ENCODE results near the gene CUL9. TPM values are rescaled to one million over a fixed set of nuclear protein-coding genes. Genes with fewer than 3 reads are reported as not detected.

The CUL9 gene
- total RNA-seq, 4 donors from 2014 or later, result 26.2 to 50.9 (median 32.5) TPM

DNA sequence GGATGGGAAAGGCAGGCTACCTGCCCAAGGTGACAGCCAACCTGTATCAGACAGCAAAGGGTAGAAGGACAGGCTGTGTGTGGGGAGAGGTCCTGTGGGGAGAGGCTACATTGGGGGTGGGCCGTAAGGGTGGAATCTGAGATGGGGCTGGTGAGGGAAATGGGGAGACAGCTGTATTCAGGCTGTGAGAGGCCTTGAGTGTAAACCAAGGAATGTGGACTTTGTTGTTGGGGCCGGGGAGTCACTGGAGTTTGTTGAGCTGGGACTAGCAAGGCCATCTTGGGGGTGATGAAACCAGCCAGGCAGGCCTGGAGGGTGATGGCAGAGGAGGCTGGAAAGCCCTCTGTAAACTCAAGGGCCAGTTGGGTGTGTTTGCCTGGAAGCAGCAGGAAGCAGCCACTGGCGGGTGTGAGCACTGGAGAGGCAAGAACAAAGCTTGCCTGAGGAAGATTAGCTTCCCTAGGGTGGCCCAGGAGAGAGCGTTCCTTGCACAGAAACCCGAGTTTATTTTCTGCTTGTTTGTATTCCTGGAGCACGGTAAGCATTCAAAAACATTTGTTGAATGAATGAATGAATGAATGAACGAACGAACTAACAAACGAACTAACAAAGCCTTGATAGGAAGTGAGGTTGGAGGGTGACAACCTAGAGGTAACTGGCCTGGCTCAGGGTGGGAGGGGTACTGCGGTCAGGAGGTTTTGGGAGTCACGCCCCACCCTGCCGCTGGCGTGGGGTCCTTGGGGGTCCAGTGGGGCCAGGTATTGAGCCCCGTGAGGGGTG lies 80.2 kb downstream of the CUL9 start:
- TF ChIP-seq POLR2A (IDR thresholded peaks at IDR 0.05), result no peak
- TF ChIP-seq, protein P1, sequence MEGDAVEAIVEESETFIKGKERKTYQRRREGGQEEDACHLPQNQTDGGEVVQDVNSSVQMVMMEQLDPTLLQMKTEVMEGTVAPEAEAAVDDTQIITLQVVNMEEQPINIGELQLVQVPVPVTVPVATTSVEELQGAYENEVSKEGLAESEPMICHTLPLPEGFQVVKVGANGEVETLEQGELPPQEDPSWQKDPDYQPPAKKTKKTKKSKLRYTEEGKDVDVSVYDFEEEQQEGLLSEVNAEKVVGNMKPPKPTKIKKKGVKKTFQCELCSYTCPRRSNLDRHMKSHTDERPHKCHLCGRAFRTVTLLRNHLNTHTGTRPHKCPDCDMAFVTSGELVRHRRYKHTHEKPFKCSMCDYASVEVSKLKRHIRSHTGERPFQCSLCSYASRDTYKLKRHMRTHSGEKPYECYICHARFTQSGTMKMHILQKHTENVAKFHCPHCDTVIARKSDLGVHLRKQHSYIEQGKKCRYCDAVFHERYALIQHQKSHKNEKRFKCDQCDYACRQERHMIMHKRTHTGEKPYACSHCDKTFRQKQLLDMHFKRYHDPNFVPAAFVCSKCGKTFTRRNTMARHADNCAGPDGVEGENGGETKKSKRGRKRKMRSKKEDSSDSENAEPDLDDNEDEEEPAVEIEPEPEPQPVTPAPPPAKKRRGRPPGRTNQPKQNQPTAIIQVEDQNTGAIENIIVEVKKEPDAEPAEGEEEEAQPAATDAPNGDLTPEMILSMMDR (IDR thresholded peaks at IDR 0.05), result no peak
- no peaks in the 10 kb centered on the region for H3K9me3 ChIP-seq
- peaks cover 0 to 17% (median 0%) of the 10 kb centered on the region in 4 donors for H3K27me3 ChIP-seq
- H3K4me1 ChIP-seq, result peaks cover 0 to 4% (median 0%) of the 10 kb centered on the region in 3 donors
- intact Hi-C loops (cut with DNase I), result loop anchor here (10.0 kb wide), 1 partner anchor 243 kb away; no protein-coding TSS in a partner anchor
- H3K27ac ChIP-seq, result no peak overlapping the region
- H3K36me3 ChIP-seq, result no peaks in the 10 kb centered on the region
- H3K4me3 ChIP-seq, result no peak overlapping the region
- 71 to 77% methylated on average over 14 of the region's 14 CpGs for WGBS, 2 donors
- no peak for DNase-seq

DNA sequence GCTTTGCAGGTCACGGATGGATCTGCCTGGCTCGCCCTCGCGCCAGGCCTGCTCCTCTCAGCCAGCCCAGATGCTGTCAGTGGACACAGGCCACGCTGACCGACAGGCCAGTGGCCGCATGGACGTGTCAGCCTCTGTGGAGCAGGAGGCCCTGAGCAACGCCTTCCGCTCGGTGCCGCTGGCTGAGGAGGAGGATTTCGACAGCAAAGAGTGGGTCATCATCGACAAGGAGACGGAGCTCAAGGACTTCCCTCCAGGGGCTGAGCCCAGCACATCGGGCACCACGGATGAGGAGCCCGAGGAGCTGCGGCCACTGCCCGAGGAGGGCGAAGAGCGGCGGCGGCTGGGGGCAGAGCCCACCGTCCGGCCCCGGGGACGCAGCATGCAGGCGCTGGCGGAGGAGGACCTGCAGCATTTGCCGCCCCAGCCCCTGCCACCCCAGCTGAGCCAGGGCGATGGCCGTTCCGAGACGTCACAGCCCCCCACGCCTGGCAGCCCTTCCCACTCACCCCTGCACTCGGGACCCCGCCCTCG lies 80.9 kb downstream of the CUL9 start:
- WGBS, 2 donors, result 71 to 88% methylated on average over 4 to 18 of the region's 39 CpGs
- Histone ChIP-seq H3K4me3 (no peak overlapping the region), H3K27me3 (peaks cover 0 to 13% (median 0%) of the 10 kb centered on the region in 4 donors), H3K4me1 (peaks cover 0 to 5% (median 0%) of the 10 kb centered on the region in 3 donors), H3K9me3 (no peaks in the 10 kb centered on the region), H3K27ac (no peak overlapping the region), H3K36me3 (no peaks in the 10 kb centered on the region)
- intact Hi-C loops (cut with DNase I), result loop anchor here (10.0 kb wide), 1 partner anchor 242 kb away; no protein-coding TSS in a partner anchor
- TF ChIP-seq, protein P1 (IDR thresholded peaks at IDR 0.05), result no peak
- no peak for TF ChIP-seq POLR2A (IDR thresholded peaks at IDR 0.05)
- DNase-seq, result no peak

DNA sequence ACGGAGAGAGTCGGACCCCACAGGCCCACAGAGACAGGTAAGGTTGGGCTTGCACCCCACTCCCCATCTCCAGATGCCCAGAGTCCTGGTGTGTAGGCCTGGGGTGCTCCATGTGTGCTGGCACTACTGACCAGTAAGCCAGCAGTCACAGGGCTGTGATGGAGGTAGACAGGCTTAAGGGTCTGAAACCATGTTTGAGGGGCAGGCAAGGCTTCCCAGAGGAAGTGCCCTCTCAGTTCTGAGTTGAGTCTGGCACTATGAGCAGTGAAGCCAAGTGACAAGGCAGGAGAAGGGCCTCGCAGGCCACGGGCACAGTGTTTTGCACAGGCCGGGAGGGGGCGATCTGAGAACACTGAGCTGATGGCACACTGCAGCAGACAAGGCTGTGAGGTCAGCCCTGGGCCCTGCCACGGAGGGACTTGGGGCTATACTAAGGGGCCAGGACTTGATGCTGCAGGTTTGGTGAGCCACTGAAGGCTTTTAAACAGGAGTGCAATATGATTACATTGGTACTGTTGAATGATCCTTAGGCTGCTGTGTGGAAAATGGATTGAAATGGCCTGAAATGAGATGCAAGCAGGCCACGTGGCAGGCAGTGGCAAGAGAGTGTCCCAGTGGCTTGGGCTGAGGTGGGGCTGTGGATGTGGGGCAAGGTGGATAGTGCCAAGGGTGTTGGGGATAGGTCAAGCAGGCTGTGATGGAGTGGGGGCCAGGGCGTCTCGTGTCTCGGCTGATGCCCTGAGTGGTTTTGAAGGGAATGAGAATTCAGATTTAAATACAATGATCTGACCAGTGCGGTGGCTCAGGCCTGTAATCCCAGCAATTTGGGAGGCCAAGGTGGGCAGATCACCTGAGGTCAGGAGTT lies 81.5 kb downstream of the CUL9 start:
- peak; percentile 10 for DNase-seq
- intact Hi-C loops (cut with DNase I), result loop anchor here (10.0 kb wide), 1 partner anchor 241 kb away; no protein-coding TSS in a partner anchor
- TF ChIP-seq, protein P1 (IDR thresholded peaks at IDR 0.05), result peak; percentile 41 to 85 (median 73)
- no peak for TF ChIP-seq POLR2A (IDR thresholded peaks at IDR 0.05)

DNA sequence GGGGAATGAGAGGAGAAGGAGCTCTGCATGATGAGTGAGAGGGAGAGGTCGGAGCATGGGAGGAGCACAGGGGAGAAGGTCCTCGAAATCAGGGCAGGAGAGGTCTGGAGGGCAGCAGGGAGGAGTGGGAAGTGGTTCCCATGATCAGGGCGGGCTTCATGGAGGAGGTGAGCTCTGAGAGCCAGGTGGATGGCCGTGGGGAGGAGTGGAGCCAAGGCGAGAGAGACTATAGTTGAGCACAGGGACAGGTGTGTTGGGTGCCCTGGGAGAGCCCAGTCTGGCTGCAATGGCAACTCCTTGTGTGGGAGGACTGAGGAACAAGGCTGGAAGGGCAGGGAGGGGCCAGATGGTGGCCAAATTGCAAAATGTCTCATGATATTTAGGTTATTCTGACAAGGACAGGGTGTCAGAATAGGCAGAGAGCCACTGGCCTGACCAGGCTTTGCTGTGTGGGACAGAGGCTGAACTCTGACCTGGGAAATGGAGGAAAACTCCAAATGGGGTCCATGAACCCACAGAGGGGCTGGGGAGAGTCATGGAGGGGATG lies 82.7 kb downstream of the CUL9 start:
- DNase-seq, result no peak
- no peak overlapping the region for H3K27ac ChIP-seq
- H3K36me3 ChIP-seq, result no peaks in the 10 kb centered on the region
- H3K27me3 ChIP-seq, result peaks cover 0 to 17% (median 0%) of the 10 kb centered on the region in 4 donors
- 78 to 83% methylated on average over 5 of the region's 5 CpGs for WGBS, 2 donors
- TF ChIP-seq, protein P1 (IDR thresholded peaks at IDR 0.05), result no peak
- no peak for TF ChIP-seq POLR2A (IDR thresholded peaks at IDR 0.05)
- H3K4me3 ChIP-seq, result no peak overlapping the region
- intact Hi-C loops (cut with DNase I), result loop anchor here (10.0 kb wide), 1 partner anchor 240 kb away; no protein-coding TSS in a partner anchor
- H3K4me1 ChIP-seq, result peaks cover 0 to 23% (median 12%) of the 10 kb centered on the region in 3 donors
- no peaks in the 10 kb centered on the region for H3K9me3 ChIP-seq

More for the DNA sequence above, 81.5 kb downstream of the CUL9 start:
- Histone ChIP-seq H3K4me3 (no peak overlapping the region), H3K27me3 (peaks cover 0 to 14% (median 0%) of the 10 kb centered on the region in 4 donors), H3K27ac (no peak overlapping the region), H3K36me3 (no peaks in the 10 kb centered on the region), H3K9me3 (no peaks in the 10 kb centered on the region), H3K4me1 (peaks cover 0 to 12% (median under 1%) of the 10 kb centered on the region in 3 donors)
- WGBS, 2 donors, result 49 to 76% methylated on average over 6 to 11 of the region's 12 CpGs

Measured in esophagus squamous epithelium (tissue), 5 donors.